HepG2 (cell line): Measurements from ENCODE around the gene DDX39B. TPM values are rescaled to one million over a fixed set of nuclear protein-coding genes. Genes with fewer than 3 reads are reported as not detected.

Experiments
- ATAC-seq: fragments of 200-7000 bp; cut with Tn5 transposase; 3 replicates; pipeline ENCODE4 v1.9.1; 2020; ENCODE audit warnings: mild to moderate bottlenecking, moderate library complexity
- BruUV-seq: library from RNA; stranded (reverse); fragments of 400-500 nt; replicated peaks from 2 replicates; lab custom pipeline; 2021; lab: Mats Ljungman, UMichigan
- CTCF ChIA-PET: fragments of 300-600 bp; formaldehyde crosslinking; extraction: SDS; loops from one replicate; lab custom pipeline; 2021; ENCODE audit warnings: low total read pairs, inconsistent platforms, low intra/inter-chr PET ratio; lab: Yijun Ruan, JAX
- POLR2A ChIA-PET: fragments of 350-600 bp; sonication (Branson Sonifier 250); formaldehyde crosslinking; loops from one replicate; lab custom pipeline; 2020; ENCODE audit warnings: antibody characterized with exemption, inconsistent platforms; lab: Yijun Ruan, JAX
- DNase-seq: peaks from one replicate; pipeline ENCODE4 v3.0.0-alpha.2; 2015; ENCODE audit warnings: low spot score
- FAIRE-seq: peaks from 3 replicates; lab custom pipeline; 2011; peaks lifted over from hg19 to GRCh38; lab: Jason Lieb, UNC
- H2AFZ ChIP-seq: one replicate; pipeline ENCODE4 v1.6.1; 2011; ENCODE audit warnings: low read length, inconsistent platforms
- H3K27ac ChIP-seq: fragments of 300-600 bp; 3 replicates; pipeline ENCODE4 v1.8.0; 2011; ENCODE audit warnings: mixed run types, mild to moderate bottlenecking, mixed read lengths, low read length, inconsistent platforms; ENCODE audit not compliant: insufficient read depth; ENCODE audit errors: extremely low read length
- H3K27me3 ChIP-seq, 2 experiments: fragments of 200-600 bp in 1 of 2; 2 replicates in 1 of 2; 3 replicates in 1 of 2; pipeline versions ENCODE4 v1.6.0 to v1.8.0; 2011; ENCODE audit warnings: low read length in 2 of 2, mild to moderate bottlenecking in 2 of 2, moderate library complexity in 2 of 2, inconsistent platforms in 1 of 2; ENCODE audit not compliant: insufficient read depth in 2 of 2, control insufficient read depth in 1 of 2
- H3K36me3 ChIP-seq, 2 experiments: fragments of 200-600 bp in 1 of 2; replicated peaks in 1 of 2; 2 replicates in 1 of 2; 3 replicates in 1 of 2; pipeline versions ENCODE4 v1.5.1 to v1.8.0; 2011; ENCODE audit warnings: low read length in 2 of 2, inconsistent platforms in 1 of 2; ENCODE audit not compliant: insufficient read depth in 2 of 2, control insufficient read depth in 1 of 2
- H3K4me1 ChIP-seq: 2 replicates; pipeline ENCODE4 v1.5.1; 2012; ENCODE audit warnings: low read length, inconsistent platforms; ENCODE audit not compliant: insufficient read depth
- H3K4me2 ChIP-seq: 2 replicates; pipeline ENCODE4 v1.6.0; 2011; ENCODE audit warnings: low read depth, low read length, inconsistent platforms
- H3K4me3 ChIP-seq, 3 experiments: fragments of 200-600 bp in 1 of 3; sonication (generic), shearing (Covaris generic) in 1 of 3; replicated peaks in 1 of 3; 2 replicates each; pipeline ENCODE4 v1.5.1; 2011 to 2016; ENCODE audit warnings: low read length in 3 of 3, inconsistent platforms in 2 of 3, low read depth in 2 of 3, mild to moderate bottlenecking in 2 of 3, control low read depth in 1 of 3, mixed read lengths in 1 of 3; ENCODE audit not compliant: insufficient read depth in 1 of 3
- H3K79me2 ChIP-seq: one replicate; pipeline ENCODE4 v1.6.1; 2011; ENCODE audit warnings: low read length, inconsistent platforms; ENCODE audit not compliant: insufficient read depth
- H3K9ac ChIP-seq: 2 replicates; pipeline ENCODE4 v1.6.0; 2011; ENCODE audit warnings: mild to moderate bottlenecking, low read depth, low read length, inconsistent platforms; ENCODE audit not compliant: insufficient read depth
- H3K9me3 ChIP-seq: 2 replicates; pipeline ENCODE4 v1.5.1; 2012; ENCODE audit warnings: mild to moderate bottlenecking, low read length
- H4K20me1 ChIP-seq: 2 replicates; pipeline ENCODE4 v1.6.0; 2011; ENCODE audit warnings: inconsistent platforms, mild to moderate bottlenecking, low read length, moderate library complexity; ENCODE audit not compliant: insufficient read depth
- BORCS8-MEF2B ChIP-seq: sonication (generic); formaldehyde crosslinking; IDR thresholded peaks from 2 replicates; pipeline ENCODE4 v1.8.0; 2022; ENCODE audit warnings: mild to moderate bottlenecking, missing genetic modification reagents
- CHD4 ChIP-seq: fragments of 200-600 bp; sonication (generic); IDR thresholded peaks from 2 replicates; pipeline ENCODE4 v1.7.0; 2017; ENCODE audit warnings: mild to moderate bottlenecking, low read length, borderline replicate concordance
- JDP2 ChIP-seq: sonication (generic); formaldehyde crosslinking; IDR thresholded peaks from 2 replicates; pipeline ENCODE4 v1.8.1; 2022; ENCODE audit warnings: missing genetic modification reagents, borderline replicate concordance
- NBN ChIP-seq: fragments of 450-650 bp; conservative IDR thresholded peaks from 2 replicates; pipeline ENCODE4 v1.6.1; 2017
- ZNF136 ChIP-seq: sonication (generic); formaldehyde crosslinking; IDR thresholded peaks from 2 replicates; pipeline ENCODE4 v1.8.1; 2022; ENCODE audit warnings: low read depth, mild to moderate bottlenecking, moderate library complexity, missing genetic modification reagents
- ZNF256 ChIP-seq: sonication (generic); formaldehyde crosslinking; conservative IDR thresholded peaks from 2 replicates; pipeline ENCODE4 v1.4.0; 2020; ENCODE audit warnings: missing genetic modification reagents
- ZNF33A ChIP-seq: sonication (generic); formaldehyde crosslinking; IDR thresholded peaks from 2 replicates; pipeline ENCODE4 v1.5.1; 2020; ENCODE audit warnings: missing genetic modification reagents, mild to moderate bottlenecking, moderate library complexity, borderline replicate concordance
- ZNF543 ChIP-seq: sonication (generic); formaldehyde crosslinking; IDR thresholded peaks from 2 replicates; pipeline ENCODE4 v1.4.0; 2020; ENCODE audit warnings: mild to moderate bottlenecking, missing genetic modification reagents
- ZNF552 ChIP-seq: sonication (generic); formaldehyde crosslinking; IDR thresholded peaks from 2 replicates; pipeline ENCODE4 v1.9.0; 2022; ENCODE audit warnings: missing genetic modification reagents, mild to moderate bottlenecking, borderline replicate concordance
- ZNF557 ChIP-seq: sonication (generic); formaldehyde crosslinking; IDR thresholded peaks from 2 replicates; pipeline ENCODE4 v1.4.0; 2020; ENCODE audit warnings: missing genetic modification reagents
- ZSCAN25 ChIP-seq: sonication (generic); formaldehyde crosslinking; IDR thresholded peaks from 2 replicates; pipeline ENCODE4 v1.8.0; 2022; ENCODE audit warnings: mild to moderate bottlenecking, missing genetic modification reagents
- WGBS: methylation state at CpG from one replicate; pipeline ENCODE4 v1.1.6; 2017; ENCODE audit warnings: low lambda C conversion rate; 5-methylcytosine and 5-hydroxymethylcytosine counted together
- in situ Hi-C: cut with HindIII; loops from 2 replicates; pipeline ENCODE4 v1.10.0; 2017; ENCODE audit warnings: low pct_unique_long_range_greater_than_20kb; ENCODE audit not compliant: extremely low pct_ligation_motif_present
- intact Hi-C: fragments of 100-400 bp; cut with micrococcal nuclease; formaldehyde crosslinking; loops from one replicate; pipeline ENCODE4 v1.10.0; 2022; ENCODE audit not compliant: unreplicated experiment
- polyA plus RNA-seq, 8 experiments: library from polyadenylated mRNA; depleted of rRNA in 3 of 8; stranded (reverse) in 7 of 8; unstranded in 1 of 8; fragments of >200 nt; fragmentation: Illumina TruSeq in 4 of 8; extraction: Trizol in 4 of 8; gene quantifications; 2 replicates each; pipeline versions ENCODE4 v1.2.1 to v1.2.3, GENCODE V29; 2011 to 2016; ENCODE audit warnings: low read depth in 4 of 8, missing spikeins in 1 of 8, mixed read lengths in 1 of 8; ENCODE audit not compliant: insufficient read depth in 1 of 8
- total RNA-seq, 5 experiments: library from RNA; depleted of rRNA; stranded (reverse); fragments of >200 nt; fragmentation: Illumina TruSeq; extraction: Trizol; gene quantifications; 2 replicates each; pipeline ENCODE4 v1.2.3, GENCODE V29; 2016; ENCODE audit warnings: low read depth in 1 of 5
- TF ChIP-seq, protein P1 (sequence below): IDR thresholded peaks from 2 replicates; pipeline ENCODE4 v1.6.1; 2016; ENCODE audit warnings: missing biosample characterization, missing genetic modification reagents, low read depth
- TF ChIP-seq, protein P2 (sequence below): sonication (generic); formaldehyde crosslinking; IDR thresholded peaks from 2 replicates; pipeline ENCODE4 v1.8.0; 2022; ENCODE audit warnings: mild to moderate bottlenecking, missing genetic modification reagents, moderate library complexity
- TF ChIP-seq, protein P3 (sequence below): fragments of 450-650 bp; IDR thresholded peaks from 2 replicates; pipeline ENCODE4 v1.6.1; 2017; ENCODE audit warnings: mild to moderate bottlenecking

The DDX39B gene
- total and polyA plus RNA-seq, 2 of the 13 experiments (the other 11 are each of a cell fraction or from before 2014, with no cell fraction given), result 570 to 678 TPM

DNA sequence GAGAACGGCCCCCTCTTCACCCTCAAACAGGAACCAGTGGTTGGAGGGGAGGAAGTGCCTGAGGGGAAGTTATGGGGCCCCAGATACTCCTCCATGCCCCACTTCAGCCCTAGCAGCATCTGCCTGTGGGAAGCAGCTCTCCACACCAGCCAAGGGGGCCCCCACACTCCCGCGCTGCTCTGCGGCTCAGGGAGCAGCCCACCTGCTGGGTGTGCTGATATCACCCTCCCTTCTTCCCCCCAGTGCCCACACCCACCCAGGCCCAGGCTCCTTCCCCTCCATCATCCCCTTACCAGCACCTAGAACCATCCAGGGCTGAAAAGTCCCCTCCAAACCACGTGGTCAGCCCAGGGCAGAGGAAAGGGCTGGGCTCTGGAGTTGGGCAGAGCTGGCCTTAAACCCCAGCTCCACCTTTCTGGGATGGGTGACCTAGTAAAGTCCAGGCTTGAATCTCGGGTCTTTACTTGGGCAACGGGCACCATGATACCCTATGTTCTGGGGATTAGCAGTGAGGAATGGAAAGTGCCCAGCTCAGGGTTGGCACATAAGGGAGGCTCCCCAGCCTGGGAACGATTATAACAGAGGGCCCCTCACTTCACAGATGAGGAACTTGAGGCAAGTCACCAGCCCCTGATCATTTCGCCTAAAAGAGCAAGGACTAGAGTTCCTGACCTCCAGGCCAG, 44.9 kb upstream of the DDX39B start:
- Histone ChIP-seq H3K27me3 (peaks cover 9 to 46% of the 10 kb centered on the region in 2 experiments), H3K27ac (no peak overlapping the region), H3K36me3 (no peaks in the 10 kb centered on the region), H3K79me2 (no peaks in the 10 kb centered on the region), H3K9me3 (no peaks in the 10 kb centered on the region), H3K4me2 (no peak overlapping the region), H3K4me3 (no peak overlapping the region), H4K20me1 (no peaks in the 10 kb centered on the region), H3K4me1 (peaks cover 10% of the 10 kb centered on the region), H2AFZ (no peak overlapping the region), H3K9ac (no peak overlapping the region)
- intact Hi-C loops (loop anchor here (5.0 kb wide), 1 partner anchor 1139 kb away; no protein-coding TSS in a partner anchor), in situ Hi-C loops (loop anchor here (5.0 kb wide), 1 partner anchor 94 kb away; no protein-coding TSS in a partner anchor)
- ChIA-PET CTCF (no interaction called here), POLR2A (interaction anchor here (1.4 kb wide), 1 partner anchor 12 kb away, joined by 3 read pairs; no protein-coding TSS in a partner anchor)
- TF ChIP-seq ZSCAN25 (CRISPR knock-in tag) (no peak), JDP2 (CRISPR knock-in tag) (no peak), ZNF552 (CRISPR knock-in tag) (no peak), NBN (no peak), CHD4 (no peak), ZNF136 (CRISPR knock-in tag) (no peak), BORCS8-MEF2B (CRISPR knock-in tag) (no peak), ZNF256 (CRISPR knock-in tag) (no peak), ZNF557 (CRISPR knock-in tag) (no peak), ZNF33A (CRISPR knock-in tag) (no peak), ZNF543 (CRISPR knock-in tag) (no peak)
- TF ChIP-seq, protein P1, sequence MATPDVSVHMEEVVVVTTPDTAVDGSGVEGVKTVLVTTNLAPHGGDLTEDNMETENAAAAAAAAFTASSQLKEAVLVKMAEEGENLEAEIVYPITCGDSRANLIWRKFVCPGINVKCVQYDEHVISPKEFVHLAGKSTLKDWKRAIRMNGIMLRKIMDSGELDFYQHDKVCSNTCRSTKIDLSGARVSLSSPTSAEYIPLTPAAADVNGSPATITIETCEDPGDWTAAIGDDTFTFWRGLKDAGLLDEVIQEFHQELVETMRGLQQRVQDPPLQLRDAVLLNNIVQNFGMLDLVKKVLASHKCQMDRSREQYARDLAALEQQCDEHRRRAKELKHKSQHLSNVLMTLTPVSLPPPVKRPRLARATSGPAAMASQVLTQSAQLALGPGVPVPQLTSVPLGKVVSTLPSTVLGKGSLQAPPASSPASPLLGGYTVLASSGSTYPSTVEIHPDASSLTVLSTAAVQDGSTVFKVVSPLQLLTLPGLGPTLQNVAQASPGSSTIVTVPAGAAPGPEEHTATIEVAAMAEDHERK (CRISPR knock-in tag), result no peak
- TF ChIP-seq, protein P2, sequence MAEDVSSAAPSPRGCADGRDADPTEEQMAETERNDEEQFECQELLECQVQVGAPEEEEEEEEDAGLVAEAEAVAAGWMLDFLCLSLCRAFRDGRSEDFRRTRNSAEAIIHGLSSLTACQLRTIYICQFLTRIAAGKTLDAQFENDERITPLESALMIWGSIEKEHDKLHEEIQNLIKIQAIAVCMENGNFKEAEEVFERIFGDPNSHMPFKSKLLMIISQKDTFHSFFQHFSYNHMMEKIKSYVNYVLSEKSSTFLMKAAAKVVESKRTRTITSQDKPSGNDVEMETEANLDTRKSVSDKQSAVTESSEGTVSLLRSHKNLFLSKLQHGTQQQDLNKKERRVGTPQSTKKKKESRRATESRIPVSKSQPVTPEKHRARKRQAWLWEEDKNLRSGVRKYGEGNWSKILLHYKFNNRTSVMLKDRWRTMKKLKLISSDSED (CRISPR knock-in tag), result no peak
- TF ChIP-seq, protein P3, sequence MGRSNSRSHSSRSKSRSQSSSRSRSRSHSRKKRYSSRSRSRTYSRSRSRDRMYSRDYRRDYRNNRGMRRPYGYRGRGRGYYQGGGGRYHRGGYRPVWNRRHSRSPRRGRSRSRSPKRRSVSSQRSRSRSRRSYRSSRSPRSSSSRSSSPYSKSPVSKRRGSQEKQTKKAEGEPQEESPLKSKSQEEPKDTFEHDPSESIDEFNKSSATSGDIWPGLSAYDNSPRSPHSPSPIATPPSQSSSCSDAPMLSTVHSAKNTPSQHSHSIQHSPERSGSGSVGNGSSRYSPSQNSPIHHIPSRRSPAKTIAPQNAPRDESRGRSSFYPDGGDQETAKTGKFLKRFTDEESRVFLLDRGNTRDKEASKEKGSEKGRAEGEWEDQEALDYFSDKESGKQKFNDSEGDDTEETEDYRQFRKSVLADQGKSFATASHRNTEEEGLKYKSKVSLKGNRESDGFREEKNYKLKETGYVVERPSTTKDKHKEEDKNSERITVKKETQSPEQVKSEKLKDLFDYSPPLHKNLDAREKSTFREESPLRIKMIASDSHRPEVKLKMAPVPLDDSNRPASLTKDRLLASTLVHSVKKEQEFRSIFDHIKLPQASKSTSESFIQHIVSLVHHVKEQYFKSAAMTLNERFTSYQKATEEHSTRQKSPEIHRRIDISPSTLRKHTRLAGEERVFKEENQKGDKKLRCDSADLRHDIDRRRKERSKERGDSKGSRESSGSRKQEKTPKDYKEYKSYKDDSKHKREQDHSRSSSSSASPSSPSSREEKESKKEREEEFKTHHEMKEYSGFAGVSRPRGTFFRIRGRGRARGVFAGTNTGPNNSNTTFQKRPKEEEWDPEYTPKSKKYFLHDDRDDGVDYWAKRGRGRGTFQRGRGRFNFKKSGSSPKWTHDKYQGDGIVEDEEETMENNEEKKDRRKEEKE, result no peak
- BruUV-seq, result no TSS peak
- WGBS, result 4% methylated on average over 9 of the region's 9 CpGs
- FAIRE-seq, result no peak
- no peak for ATAC-seq
- DNase-seq, result no peak
